ENCODE measurements around the gene XPNPEP2.

DNA sequence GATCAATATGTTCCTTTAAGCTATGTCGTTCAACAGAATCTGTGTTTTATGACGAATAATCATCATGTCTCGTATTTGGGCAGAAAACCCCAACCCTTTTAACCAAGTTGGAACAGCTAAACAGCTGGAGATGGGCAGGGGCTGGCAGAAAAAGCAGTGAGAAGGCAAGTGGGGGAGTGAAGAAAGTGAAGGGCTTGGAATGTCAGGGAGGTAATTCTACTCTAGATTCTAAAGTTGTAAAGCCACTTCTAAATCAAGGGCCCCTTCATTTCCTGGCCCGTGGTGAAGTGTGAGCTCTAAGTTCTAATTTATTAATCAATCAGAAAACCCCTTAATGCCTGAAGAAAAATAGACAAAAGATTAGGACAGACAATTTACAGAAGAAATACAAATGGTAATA is 61.4 kb downstream of the XPNPEP2 start:
- no peak for TF ChIP-seq POLR2A (IDR thresholded peaks at IDR 0.05; ENCODE audit: low read depth, low read length)
- no peak for TF ChIP-seq SPI1 (IDR thresholded peaks at IDR 0.05; ENCODE audit: low read depth, low read length)
- no peak for TF ChIP-seq POLR2AphosphoS5 (IDR thresholded peaks at IDR 0.05; ENCODE audit: low read depth, low read length)
- TF ChIP-seq POU2F2 (IDR thresholded peaks at IDR 0.05; ENCODE audit: low read depth, low read length) = no peak
